EL (cell line): ENCODE measurements around the gene TTC39C.

ENCODE experiments used
- DNase-seq: peaks from one replicate; pipeline ENCODE4 v3.0.0-alpha.2; 2016

TTC39C gene

DNA sequence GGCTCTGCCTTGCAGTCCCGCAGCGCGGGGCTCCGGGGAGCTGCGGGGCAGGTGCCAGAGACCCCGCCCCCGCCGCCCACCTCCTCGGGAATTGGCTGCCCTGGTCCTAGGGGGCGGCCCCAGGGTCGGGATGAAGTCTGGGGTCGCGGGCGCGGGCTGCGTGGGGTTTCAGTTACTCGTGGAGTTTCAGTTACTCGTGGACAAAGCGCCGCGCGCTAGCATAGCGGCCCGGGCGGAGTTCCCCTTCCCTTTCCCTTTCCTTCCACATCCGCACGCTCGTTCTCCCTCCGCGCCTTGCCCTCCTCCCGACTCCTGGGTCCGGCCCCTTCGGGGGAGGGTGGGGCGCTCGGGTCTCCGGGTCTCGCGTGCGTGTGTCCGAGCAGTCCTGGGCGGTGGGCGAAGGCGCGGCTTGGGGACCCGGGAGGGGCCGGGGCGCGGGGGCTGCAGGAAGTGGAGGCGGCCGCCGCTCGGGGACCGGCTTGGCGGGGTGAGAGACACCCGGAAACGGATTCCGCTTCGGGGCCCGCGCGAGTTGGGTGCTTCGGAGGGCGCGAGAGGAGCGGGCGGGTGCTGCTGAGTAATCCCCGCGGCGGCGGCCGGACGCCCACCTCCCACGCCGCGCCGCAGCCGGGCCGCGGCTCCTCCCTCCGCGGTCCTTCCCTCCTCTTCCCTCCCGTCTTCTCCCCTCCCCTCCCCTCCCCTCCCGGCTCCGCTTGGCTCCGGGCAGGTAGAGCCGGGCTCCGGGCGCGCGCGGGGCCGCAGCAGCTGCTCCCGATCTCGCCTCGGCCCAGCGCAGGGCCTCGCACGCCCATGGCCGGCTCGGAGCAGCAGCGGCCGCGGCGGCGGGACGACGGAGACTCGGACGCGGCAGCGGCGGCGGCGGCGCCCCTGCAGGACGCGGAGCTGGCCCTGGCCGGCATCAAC lies at the start of gene TTC39C:
TTC39C (plus strand) TSS at position 693 of the 924 bp plus-strand sequence; CDS start at position 811, 118 bp downstream.
- peak; percentile 80 for DNase-seq

- no peak for DNase-seq
Measured at GRCh38 chr18:23966909-23967308, 47.6 kb upstream of the TTC39C start.

- no peak for DNase-seq
Measured at GRCh38 chr18:23967321-23968089, 47.0 kb upstream of the TTC39C start.

- DNase-seq, result no peak
Measured at GRCh38 chr18:23968638-23969604, 45.6 kb upstream of the TTC39C start.

- DNase-seq, result no peak
Measured at GRCh38 chr18:23969664-23970063, 44.9 kb upstream of the TTC39C start.

DNA sequence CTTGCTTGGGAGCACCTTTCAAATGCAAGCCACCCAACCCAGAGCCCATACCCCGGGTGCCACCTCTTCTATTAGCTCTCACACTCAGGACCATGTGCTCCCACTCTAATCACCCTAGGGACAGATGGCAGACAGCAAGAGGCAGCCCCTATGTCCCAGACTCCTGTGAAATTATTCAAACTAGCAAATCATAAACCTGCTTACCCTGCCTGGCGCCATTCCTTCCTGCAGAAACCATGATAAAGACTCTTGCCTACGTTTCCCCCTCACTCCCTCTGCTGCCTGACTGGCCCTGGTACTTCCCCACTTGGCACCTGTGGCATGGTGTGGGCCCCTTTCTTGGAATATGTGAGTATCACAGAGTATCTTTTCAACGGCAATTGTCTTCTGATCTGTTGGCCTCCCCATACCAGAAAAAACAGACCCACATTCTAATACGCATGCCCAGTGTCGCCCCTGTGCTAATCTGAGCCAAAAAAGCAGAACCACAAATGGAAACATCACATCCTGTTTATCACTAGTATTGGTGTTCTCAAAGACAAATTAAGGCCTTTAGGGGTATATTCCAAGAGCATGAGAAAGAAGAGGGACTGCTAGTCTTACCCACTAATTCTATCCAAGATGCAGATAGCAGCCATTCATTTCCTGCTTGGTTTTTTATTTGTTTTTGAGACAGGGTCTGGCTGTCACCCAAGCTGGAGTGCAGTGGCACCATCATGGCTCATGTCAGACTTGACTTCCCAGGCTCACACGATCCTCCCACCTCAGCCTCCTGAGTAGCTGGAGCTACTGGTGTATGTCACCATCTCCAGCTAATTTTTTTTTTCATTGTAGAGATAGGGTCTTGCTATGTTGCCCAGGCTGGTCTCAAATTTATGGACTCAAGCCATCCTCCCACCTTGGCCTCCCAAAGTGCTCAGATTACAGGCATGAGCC lies 44.1 kb upstream of the TTC39C start:
- no peak for DNase-seq

DNA sequence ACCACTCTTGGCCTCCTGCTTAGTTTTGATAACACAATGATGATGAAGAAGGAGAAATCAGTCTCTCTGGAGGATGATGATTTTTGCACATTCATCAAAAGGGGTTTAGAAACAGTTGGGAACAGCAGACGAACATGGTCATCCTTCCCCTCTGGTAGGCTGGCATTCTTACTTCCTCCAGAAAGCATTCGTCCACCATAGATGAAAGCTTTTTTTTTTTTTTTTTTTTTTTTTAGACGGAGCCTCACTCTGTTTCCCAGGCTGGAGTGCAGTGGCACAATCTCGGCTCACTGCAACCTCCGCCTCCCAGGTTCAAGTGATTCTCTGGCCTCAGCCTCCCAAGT lies 43.5 kb upstream of the TTC39C start:
- DNase-seq, result no peak

DNA sequence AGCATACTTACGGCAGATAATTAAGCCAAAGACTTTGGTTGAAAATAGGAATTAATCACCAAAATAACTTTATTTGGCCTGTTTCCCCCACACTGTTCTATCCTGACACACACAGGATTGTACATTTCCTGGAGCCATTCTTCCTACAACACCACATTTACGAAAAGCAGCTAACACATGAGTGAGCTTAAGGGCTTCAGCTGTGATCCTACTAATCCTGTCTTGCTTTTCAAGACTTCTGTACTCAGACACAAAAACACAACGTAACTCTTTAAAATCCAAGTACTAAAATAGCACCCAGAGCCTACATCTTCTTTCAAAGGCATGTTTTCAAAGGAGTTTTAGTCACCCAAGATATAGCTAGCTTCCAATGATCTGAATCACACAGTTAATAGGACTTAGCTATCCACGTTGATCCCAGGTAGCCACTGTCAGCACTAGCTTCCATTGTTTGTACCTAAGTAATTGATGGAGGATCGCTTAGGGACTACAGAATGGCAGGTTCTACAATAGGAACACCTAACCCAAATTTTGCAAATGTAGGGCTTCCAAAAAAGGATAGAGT lies 42.8 kb upstream of the TTC39C start:
- DNase-seq, result no peak

DNA sequence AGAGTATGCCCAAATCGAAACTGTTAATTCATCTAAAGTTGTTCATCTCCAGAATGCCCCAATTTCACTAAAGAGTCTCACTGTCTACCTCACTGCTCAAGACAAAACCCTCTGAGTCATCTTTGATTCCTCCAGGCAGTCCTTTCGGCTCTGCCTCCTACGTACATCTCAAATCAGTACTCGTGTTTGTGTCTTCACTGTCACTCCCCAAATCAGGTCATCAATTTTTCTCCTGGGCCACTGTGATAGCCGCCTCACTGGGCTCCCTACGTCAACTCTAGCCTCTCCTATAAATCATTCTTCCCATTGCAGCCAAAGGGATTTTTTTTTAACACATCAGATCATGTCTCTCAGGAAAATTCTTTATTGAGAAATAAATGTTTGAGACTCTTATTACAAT lies 42.1 kb upstream of the TTC39C start:
- DNase-seq, result no peak

- no peak for DNase-seq
Measured at GRCh38 chr18:23977103-23977502, 37.5 kb upstream of the TTC39C start.

DNA sequence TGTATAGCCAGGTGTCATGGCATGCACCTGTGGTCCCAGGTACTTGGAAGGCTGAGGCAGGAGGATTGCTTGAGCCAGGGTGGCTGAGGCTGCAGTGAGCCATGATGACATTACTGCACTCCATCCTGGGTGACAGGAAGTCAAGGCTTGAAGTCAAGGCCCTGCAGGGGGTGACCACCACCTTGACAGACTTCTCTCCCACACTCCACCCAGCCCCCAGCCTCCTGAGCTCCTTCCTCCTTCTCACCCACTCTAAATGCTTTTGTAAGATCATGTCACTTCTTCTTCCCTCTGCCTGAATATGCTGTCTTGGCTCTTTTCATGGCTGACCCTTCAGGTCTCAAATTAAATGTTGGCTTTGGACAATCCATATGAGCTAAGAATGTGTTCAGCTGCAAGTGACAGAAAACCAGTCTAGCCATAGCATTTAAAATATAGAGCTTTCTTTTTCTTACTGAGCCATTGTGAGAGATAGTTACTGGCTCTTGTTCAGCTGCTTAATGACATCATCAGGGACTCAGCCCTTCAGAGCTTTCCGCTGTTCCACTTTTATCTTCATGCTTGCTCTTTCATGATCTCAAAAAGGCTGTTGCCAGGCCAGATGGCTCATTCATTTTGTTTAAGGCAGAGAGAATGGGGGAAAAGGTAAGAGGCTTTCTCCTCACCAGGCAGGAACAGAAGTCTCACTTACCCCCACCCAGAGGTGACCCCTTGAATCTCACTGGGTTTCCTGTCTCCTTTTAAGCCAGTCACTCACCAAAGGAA lies 36.7 kb upstream of the TTC39C start:
- DNase-seq, result no peak

DNA sequence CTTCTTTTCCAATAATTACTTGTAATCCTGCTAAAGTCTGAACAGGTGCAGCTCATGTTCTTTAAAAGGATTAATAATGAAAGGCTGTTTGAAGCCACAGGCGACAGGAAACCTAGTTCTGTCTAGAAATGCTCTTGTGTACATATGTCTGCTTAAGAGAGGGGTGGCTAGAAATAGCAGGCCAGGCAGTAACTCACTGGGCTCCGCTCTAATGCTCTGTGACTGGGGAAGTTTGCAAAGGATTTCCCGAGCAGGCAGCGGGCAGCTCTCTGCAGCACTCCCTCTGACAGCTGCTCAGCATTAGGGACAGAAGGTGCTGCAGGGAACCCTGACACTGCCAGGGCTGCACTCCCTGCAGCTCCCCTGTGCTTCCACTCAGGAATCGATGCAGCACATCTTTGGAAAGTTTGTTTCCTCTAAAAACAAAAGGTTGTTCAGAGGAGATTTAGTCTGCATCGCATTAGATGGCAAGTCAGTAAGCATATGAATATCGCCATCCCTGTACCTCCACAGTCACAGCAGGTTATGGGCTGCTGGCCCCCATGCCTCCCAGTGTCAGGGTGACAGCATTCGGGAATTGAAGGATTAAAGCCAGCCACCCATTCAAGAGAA lies 33.1 kb upstream of the TTC39C start:
- no peak for DNase-seq

DNA sequence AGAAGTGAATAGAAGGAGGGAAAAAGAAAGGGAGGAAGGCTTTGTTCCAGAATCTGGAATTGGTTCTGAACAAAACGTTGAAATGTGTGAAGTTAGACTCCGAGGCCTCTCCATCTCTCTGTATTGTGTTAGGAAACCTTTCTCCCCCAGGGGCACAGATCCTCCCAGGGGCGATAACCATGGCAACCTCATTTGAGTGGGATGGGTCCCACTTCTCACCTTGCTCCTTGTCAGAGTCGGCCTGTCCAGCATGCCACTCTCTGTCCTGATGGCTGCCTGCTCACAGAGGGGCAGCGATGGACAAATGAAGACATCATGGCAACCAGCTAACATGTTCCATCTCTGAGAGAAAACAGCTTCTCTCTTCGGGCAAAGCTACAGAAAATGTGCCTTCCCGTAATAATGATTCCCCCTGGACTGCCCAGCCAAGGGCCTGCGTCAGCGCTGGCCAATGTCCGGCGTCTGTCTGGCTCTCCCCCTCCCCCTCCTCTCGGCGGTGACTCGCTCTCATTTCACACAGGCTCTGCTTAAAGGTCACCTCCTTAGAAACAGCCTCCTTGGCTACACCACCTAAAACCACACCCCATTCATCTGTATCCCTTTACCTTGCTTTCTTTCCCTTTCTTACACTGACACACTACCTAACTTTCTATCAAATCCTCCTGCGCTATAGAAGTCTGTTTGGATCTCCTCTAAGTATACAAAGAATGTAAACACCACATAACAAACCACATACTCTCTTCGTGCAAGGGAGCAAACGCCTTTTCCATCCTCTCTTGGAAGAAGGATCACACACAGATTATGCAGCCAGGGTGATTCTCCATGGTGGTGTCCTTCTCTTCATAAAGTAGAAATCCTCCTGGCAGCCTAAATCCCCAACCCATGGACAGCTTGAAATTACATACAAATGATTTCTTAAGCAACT lies 32.1 kb upstream of the TTC39C start:
- DNase-seq, result peak; percentile 68

DNA sequence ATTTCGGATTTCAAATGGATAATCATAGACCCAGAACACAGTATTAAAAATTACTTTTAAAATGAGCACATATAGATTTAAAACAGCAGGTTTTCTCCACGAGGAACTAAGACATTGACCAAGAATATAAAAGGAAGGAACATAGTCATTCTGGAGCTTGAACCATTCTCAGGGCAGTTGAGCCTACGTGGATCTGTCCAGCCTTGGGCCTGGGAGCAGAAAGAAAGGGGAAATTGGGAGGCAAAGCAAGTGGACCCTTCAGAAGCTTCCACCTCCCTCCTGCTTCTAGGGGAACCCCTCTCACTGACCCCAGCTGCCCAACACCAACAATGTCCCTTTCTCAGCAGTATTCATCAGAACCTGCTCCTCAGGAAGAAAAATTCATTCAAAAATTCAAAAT lies 31.4 kb upstream of the TTC39C start:
- DNase-seq, result no peak

DNA sequence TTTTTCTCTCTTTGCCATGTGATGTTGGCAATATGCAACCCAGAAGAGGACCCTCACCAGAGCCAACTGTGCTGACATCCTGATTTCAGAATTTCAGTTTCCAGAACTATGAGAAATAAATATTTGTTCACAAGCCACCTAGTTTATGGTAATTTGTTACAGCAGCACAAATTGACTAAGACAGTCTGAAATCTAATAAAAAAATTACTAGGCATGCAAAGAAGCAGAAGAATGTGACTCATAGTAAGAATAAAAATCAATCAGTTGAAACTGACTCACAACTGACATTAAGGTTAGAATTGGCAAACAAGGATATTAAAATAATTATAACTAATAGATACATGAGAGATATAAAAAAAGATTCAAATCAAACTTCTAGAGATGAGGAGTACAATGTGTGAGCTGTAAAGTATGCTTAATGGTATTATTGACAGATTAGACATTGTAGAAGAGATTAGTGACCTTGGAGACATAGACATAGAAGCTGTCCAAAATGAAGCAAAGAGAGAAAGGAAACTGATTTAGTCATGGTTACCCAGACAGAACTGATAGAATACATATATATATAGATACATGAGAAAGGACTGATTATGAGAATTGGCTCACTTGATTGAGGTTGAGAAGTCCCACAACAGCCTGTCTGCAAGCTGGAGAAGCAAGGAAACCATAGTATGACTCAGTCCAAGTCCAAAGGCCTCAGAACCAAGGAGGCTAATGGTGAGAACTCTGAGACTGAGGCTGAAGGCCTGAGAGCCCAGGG lies 27.8 kb upstream of the TTC39C start:
- DNase-seq, result no peak

GRCh38 chr18:23990474-23991410 lies 23.8 kb upstream of the TTC39C start:
- no peak for DNase-seq
